HepG2 (cell line): ENCODE results near the gene WWC2. TPM values are rescaled to one million over a fixed set of nuclear protein-coding genes. Genes with fewer than 3 reads are reported as not detected.

Source experiments
- BCL6 ChIP-seq: IDR thresholded peaks from 2 replicates; pipeline ENCODE4 v1.6.1; 2016; ENCODE audit warnings: missing genetic modification reagents, missing compliant biosample characterization
- BORCS8-MEF2B ChIP-seq: sonication (generic); formaldehyde crosslinking; IDR thresholded peaks from 2 replicates; pipeline ENCODE4 v1.8.0; 2022; ENCODE audit warnings: mild to moderate bottlenecking, missing genetic modification reagents
- KIAA2018 ChIP-seq: sonication (generic); formaldehyde crosslinking; IDR thresholded peaks from 2 replicates; pipeline ENCODE4 v1.5.0; 2020; ENCODE audit warnings: mild to moderate bottlenecking, missing genetic modification reagents, borderline replicate concordance
- ZBED4 ChIP-seq: sonication (generic); formaldehyde crosslinking; IDR thresholded peaks from 2 replicates; pipeline ENCODE4 v1.4.0; 2020; ENCODE audit warnings: missing genetic modification reagents, borderline replicate concordance
- ZFP82 ChIP-seq: sonication (generic); formaldehyde crosslinking; IDR thresholded peaks from 2 replicates; pipeline ENCODE4 v1.5.1; 2020; ENCODE audit warnings: mild to moderate bottlenecking, missing genetic modification reagents, borderline replicate concordance
- ZMAT5 ChIP-seq: sonication (generic); formaldehyde crosslinking; IDR thresholded peaks from 2 replicates; pipeline ENCODE4 v1.5.0; 2020; ENCODE audit warnings: mild to moderate bottlenecking, low read depth, missing genetic modification reagents, borderline replicate concordance
- ZNF333 ChIP-seq: sonication (generic); formaldehyde crosslinking; IDR thresholded peaks from 2 replicates; pipeline ENCODE4 v1.4.0; 2020; ENCODE audit warnings: mild to moderate bottlenecking, missing genetic modification reagents, borderline replicate concordance
- ZNF431 ChIP-seq: sonication (generic); formaldehyde crosslinking; IDR thresholded peaks from 2 replicates; pipeline ENCODE4 v1.9.0; 2022; ENCODE audit warnings: missing genetic modification reagents, low read depth, mild to moderate bottlenecking, borderline replicate concordance
- ZNF703 ChIP-seq: sonication (generic); formaldehyde crosslinking; IDR thresholded peaks from 2 replicates; pipeline ENCODE4 v1.5.1; 2020; ENCODE audit warnings: missing genetic modification reagents, mild to moderate bottlenecking, moderate library complexity, borderline replicate concordance
- ZNF768 ChIP-seq: sonication (generic); formaldehyde crosslinking; IDR thresholded peaks from 2 replicates; pipeline ENCODE4 v1.4.0; 2020; ENCODE audit warnings: missing genetic modification reagents
- ZNF816 ChIP-seq: sonication (generic); formaldehyde crosslinking; IDR thresholded peaks from 2 replicates; pipeline ENCODE4 v1.8.0; 2022; ENCODE audit warnings: missing genetic modification reagents, mild to moderate bottlenecking, borderline replicate concordance
- polyA plus RNA-seq, 8 experiments: library from polyadenylated mRNA; depleted of rRNA in 3 of 8; stranded (reverse) in 7 of 8; unstranded in 1 of 8; fragments of >200 nt; fragmentation: Illumina TruSeq in 4 of 8; extraction: Trizol in 4 of 8; gene quantifications; 2 replicates each; pipeline versions ENCODE4 v1.2.1 to v1.2.3, GENCODE V29; 2011 to 2016; ENCODE audit warnings: low read depth in 4 of 8, missing spikeins in 1 of 8, mixed read lengths in 1 of 8; ENCODE audit not compliant: insufficient read depth in 1 of 8
- total RNA-seq, 5 experiments: library from RNA; depleted of rRNA; stranded (reverse); fragments of >200 nt; fragmentation: Illumina TruSeq; extraction: Trizol; gene quantifications; 2 replicates each; pipeline ENCODE4 v1.2.3, GENCODE V29; 2016; ENCODE audit warnings: low read depth in 1 of 5

The WWC2 gene
- total and polyA plus RNA-seq, 2 of the 13 experiments (the other 11 are each of a cell fraction or from before 2014, with no cell fraction given) = 40.0 to 50.1 TPM

GRCh38 chr4:183154701-183155391 lies 55.8 kb downstream of the WWC2 start (continued):
- TF ChIP-seq ZFP82 (CRISPR knock-in tag) (no peak), BCL6 (CRISPR knock-in tag) (no peak), BORCS8-MEF2B (CRISPR knock-in tag) (no peak), KIAA2018 (CRISPR knock-in tag) (no peak), ZMAT5 (CRISPR knock-in tag) (no peak), ZNF333 (CRISPR knock-in tag) (no peak), ZNF431 (CRISPR knock-in tag) (no peak), ZNF768 (CRISPR knock-in tag) (no peak), ZNF816 (no peak), ZNF703 (CRISPR knock-in tag) (no peak), ZBED4 (CRISPR knock-in tag) (peak; percentile 72; the same call in 1 of the 2 replicates)
